Measurements from ENCODE around the gene ARL3. TPM values are rescaled to one million over a fixed set of nuclear protein-coding genes. Genes with fewer than 3 reads are reported as not detected.

Gene ARL3
- total and polyA plus RNA-seq, 2 experiments from 2014 or later, result 8.5 to 22.6 TPM

GRCh38 chr10:102644646-102645387 lies 69.4 kb downstream of the ARL3 start:
- Mint-ChIP-seq H3K36me3 (ENCODE audit: low read depth) (no peaks in the 10 kb centered on the region; the same call in 2 of the 3 replicates), H3K9me3 (no peaks in the 10 kb centered on the region), H3K4me1 (peaks cover 34% of the 10 kb centered on the region), H3K27ac (no peak overlapping the region; the same call in 1 of the 2 replicates), H3K4me3 (peak overlapping the region; percentile 95), H3K27me3 (ENCODE audit: insufficient read depth, low read depth, poor library complexity) (peaks cover 25% of the 10 kb centered on the region)
- peaks cover 13% of the 10 kb centered on the region; the same call in 1 of the 2 replicates for H4K20me1 ChIP-seq (replicated peaks; ENCODE audit: insufficient read depth)
- H3K4me2 ChIP-seq, result peak overlapping the region; percentile 95
- no peaks in the 10 kb centered on the region for H3K36me3 ChIP-seq (ENCODE audit: insufficient read depth)
- peaks cover 12% of the 10 kb centered on the region; the same call in 1 of the 2 replicates for H3F3A ChIP-seq (replicated peaks; ENCODE audit: low read depth)
- H3K4me1 ChIP-seq (ENCODE audit: insufficient read depth), result peaks cover 23% of the 10 kb centered on the region
- peak overlapping the region; percentile 47 for H2AFZ ChIP-seq
- H3K4me3 ChIP-seq, result peak overlapping the region; percentile 86
- ATAC-seq, result peak; percentile 49
- 0 out of 2 replicates have a peak, but pooled peaks cover 3% of the 10 kb centered on the region for H3K27me3 ChIP-seq (ENCODE audit: insufficient read depth)
- no peak for TF ChIP-seq REST (IDR thresholded peaks at IDR 0.05; ENCODE audit: unreplicated experiment)
- TF ChIP-seq STAT1 (IDR thresholded peaks at IDR 0.05; ENCODE audit: unreplicated experiment), result no peak
- no peak for TF ChIP-seq ZNF331 (CRISPR knock-in tag; IDR thresholded peaks at IDR 0.05; ENCODE audit: low read depth)
- peak; percentile 49 to 77 for TF ChIP-seq CTCF (conservative IDR thresholded peaks at IDR 0.05; ENCODE audit: low read depth in 2 of 2)
- peak; percentile 50 for TF ChIP-seq CREB1 (CRISPR knock-in tag; IDR thresholded peaks at IDR 0.05; ENCODE audit: low read depth)
- no peak for TF ChIP-seq EZH2phosphoT487 (IDR thresholded peaks at IDR 0.05; ENCODE audit: unreplicated experiment)
- no peak for TF ChIP-seq JUNB (IDR thresholded peaks at IDR 0.05; ENCODE audit: unreplicated experiment)
- TF ChIP-seq EZH2 (IDR thresholded peaks at IDR 0.05; ENCODE audit: low read depth, unreplicated experiment), result no peak
- TF ChIP-seq ETS1 (IDR thresholded peaks at IDR 0.05), result no peak; the same call in 1 of the 2 replicates
- 0 out of 2 replicates have a peak, but pooled peaks have one; percentile 24 for TF ChIP-seq ZNF114 (CRISPR knock-in tag; IDR thresholded peaks at IDR 0.05)
- no peak for TF ChIP-seq NANOG (IDR thresholded peaks at IDR 0.05; ENCODE audit: borderline replicate concordance)
- TF ChIP-seq POLR2AphosphoS5 (IDR thresholded peaks at IDR 0.05; ENCODE audit: low read depth), result peak; percentile 59
- TF ChIP-seq, protein P1, sequence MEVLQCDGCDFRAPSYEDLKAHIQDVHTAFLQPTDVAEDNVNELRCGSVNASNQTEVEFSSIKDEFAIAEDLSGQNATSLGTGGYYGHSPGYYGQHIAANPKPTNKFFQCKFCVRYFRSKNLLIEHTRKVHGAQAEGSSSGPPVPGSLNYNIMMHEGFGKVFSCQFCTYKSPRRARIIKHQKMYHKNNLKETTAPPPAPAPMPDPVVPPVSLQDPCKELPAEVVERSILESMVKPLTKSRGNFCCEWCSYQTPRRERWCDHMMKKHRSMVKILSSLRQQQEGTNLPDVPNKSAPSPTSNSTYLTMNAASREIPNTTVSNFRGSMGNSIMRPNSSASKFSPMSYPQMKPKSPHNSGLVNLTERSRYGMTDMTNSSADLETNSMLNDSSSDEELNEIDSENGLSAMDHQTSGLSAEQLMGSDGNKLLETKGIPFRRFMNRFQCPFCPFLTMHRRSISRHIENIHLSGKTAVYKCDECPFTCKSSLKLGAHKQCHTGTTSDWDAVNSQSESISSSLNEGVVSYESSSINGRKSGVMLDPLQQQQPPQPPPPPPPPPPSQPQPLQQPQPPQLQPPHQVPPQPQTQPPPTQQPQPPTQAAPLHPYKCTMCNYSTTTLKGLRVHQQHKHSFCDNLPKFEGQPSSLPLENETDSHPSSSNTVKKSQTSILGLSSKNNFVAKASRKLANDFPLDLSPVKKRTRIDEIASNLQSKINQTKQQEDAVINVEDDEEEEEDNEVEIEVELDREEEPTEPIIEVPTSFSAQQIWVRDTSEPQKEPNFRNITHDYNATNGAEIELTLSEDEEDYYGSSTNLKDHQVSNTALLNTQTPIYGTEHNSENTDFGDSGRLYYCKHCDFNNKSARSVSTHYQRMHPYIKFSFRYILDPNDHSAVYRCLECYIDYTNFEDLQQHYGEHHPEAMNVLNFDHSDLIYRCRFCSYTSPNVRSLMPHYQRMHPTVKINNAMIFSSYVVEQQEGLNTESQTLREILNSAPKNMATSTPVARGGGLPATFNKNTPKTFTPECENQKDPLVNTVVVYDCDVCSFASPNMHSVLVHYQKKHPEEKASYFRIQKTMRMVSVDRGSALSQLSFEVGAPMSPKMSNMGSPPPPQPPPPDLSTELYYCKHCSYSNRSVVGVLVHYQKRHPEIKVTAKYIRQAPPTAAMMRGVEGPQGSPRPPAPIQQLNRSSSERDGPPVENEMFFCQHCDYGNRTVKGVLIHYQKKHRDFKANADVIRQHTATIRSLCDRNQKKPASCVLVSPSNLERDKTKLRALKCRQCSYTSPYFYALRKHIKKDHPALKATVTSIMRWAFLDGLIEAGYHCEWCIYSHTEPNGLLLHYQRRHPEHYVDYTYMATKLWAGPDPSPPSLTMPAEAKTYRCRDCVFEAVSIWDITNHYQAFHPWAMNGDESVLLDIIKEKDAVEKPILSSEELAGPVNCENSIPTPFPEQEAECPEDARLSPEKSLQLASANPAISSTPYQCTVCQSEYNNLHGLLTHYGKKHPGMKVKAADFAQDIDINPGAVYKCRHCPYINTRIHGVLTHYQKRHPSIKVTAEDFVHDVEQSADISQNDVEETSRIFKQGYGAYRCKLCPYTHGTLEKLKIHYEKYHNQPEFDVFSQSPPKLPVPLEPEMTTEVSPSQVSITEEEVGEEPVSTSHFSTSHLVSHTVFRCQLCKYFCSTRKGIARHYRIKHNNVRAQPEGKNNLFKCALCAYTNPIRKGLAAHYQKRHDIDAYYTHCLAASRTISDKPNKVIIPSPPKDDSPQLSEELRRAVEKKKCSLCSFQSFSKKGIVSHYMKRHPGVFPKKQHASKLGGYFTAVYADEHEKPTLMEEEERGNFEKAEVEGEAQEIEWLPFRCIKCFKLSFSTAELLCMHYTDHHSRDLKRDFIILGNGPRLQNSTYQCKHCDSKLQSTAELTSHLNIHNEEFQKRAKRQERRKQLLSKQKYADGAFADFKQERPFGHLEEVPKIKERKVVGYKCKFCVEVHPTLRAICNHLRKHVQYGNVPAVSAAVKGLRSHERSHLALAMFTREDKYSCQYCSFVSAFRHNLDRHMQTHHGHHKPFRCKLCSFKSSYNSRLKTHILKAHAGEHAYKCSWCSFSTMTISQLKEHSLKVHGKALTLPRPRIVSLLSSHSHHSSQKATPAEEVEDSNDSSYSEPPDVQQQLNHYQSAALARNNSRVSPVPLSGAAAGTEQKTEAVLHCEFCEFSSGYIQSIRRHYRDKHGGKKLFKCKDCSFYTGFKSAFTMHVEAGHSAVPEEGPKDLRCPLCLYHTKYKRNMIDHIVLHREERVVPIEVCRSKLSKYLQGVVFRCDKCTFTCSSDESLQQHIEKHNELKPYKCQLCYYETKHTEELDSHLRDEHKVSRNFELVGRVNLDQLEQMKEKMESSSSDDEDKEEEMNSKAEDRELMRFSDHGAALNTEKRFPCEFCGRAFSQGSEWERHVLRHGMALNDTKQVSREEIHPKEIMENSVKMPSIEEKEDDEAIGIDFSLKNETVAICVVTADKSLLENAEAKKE (CRISPR knock-in tag; IDR thresholded peaks at IDR 0.05), result no peak
- peak; percentile 89 for DNase-seq (ENCODE audit: low spot score)
- H3K27ac ChIP-seq (ENCODE audit: low read depth), result peak overlapping the region; percentile 69; the same call in 1 of the 2 replicates
- H3K9me2 ChIP-seq (ENCODE audit: insufficient read depth), result no peaks in the 10 kb centered on the region
- peaks cover 46% of the 10 kb centered on the region for H3K79me2 ChIP-seq (replicated peaks; ENCODE audit: insufficient read depth)
